Measurements from ENCODE around the gene ENTR1.

The ENTR1 gene

GRCh38 chr9:136391737-136392537 is 18.5 kb downstream of the ENTR1 start:
- no peak for DNase-seq
- TF ChIP-seq POLR2A (IDR thresholded peaks at IDR 0.05; ENCODE audit: low read length) (no peak), GATA1 (IDR thresholded peaks at IDR 0.05; ENCODE audit: low read depth, low read length) (no peak)

- no peak for TF ChIP-seq GATA1 (IDR thresholded peaks at IDR 0.05; ENCODE audit: low read depth, low read length)
- TF ChIP-seq POLR2A (IDR thresholded peaks at IDR 0.05; ENCODE audit: low read length): no peak
- peak in 1 of 2 experiments; percentile 19 for DNase-seq
Measured at GRCh38 chr9:136389396-136389795, 21.0 kb downstream of the ENTR1 start.

GRCh38 chr9:136387217-136387616 is 23.2 kb downstream of the ENTR1 start:
- TF ChIP-seq GATA1 (IDR thresholded peaks at IDR 0.05; ENCODE audit: low read depth, low read length) (no peak), POLR2A (IDR thresholded peaks at IDR 0.05; ENCODE audit: low read length) (no peak)
- no peak for DNase-seq

DNA sequence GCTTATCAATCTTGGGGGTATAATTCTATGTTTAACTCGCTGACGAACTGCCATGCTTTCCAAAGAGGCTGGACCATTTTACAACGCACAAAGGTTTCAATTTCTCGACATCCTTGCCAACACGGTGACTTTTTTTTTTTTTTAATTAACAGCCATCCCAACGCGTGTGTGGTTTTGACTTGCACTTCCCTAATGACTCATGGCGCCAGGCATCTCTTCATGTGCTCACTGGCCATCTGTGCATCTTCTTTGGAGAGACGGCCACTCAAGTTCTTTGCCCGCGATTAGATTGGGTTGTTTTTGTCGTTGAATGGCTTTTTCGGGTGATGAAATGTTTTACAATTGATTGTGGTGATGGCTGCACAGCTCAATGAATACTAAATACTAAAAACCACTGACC is 24.4 kb downstream of the ENTR1 start:
- no peak for DNase-seq

DNA sequence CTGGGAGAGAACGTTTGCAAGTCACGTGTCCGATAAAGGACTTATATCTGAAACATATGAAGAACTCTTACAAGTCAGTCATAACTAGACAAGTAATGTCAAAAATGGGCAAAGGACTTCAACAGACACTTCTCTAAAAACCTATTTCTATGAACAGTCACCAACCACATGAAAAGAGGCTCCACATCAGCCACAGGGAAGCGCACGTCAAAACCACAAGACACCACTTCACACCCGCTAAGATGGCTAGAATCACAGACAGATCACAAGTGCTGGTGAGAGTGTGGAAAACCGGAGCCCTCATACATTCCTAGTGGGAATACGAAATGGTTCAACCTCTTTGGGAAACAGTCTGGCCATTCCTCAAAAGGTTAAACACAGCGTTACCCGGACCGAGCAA is 25.4 kb downstream of the ENTR1 start:
- TF ChIP-seq GATA1 (IDR thresholded peaks at IDR 0.05; ENCODE audit: low read depth, low read length) (no peak), POLR2A (IDR thresholded peaks at IDR 0.05; ENCODE audit: low read length) (no peak)
- DNase-seq: no peak

More for the DNA sequence above, 24.4 kb downstream of the ENTR1 start:
- no peak for TF ChIP-seq POLR2A (IDR thresholded peaks at IDR 0.05; ENCODE audit: low read length)
- no peak for TF ChIP-seq GATA1 (IDR thresholded peaks at IDR 0.05; ENCODE audit: low read depth, low read length)

- no peak for DNase-seq
- TF ChIP-seq POLR2A (IDR thresholded peaks at IDR 0.05; ENCODE audit: low read length): no peak
- TF ChIP-seq GATA1 (IDR thresholded peaks at IDR 0.05; ENCODE audit: low read depth, low read length): no peak
Measured at GRCh38 chr9:136383436-136383835, 27.0 kb downstream of the ENTR1 start.

GRCh38 chr9:136381966-136382513 is 28.4 kb downstream of the ENTR1 start:
- TF ChIP-seq GATA1 (IDR thresholded peaks at IDR 0.05; ENCODE audit: low read depth, low read length): no peak
- TF ChIP-seq POLR2A (IDR thresholded peaks at IDR 0.05; ENCODE audit: low read length): no peak
- no peak for DNase-seq

DNA sequence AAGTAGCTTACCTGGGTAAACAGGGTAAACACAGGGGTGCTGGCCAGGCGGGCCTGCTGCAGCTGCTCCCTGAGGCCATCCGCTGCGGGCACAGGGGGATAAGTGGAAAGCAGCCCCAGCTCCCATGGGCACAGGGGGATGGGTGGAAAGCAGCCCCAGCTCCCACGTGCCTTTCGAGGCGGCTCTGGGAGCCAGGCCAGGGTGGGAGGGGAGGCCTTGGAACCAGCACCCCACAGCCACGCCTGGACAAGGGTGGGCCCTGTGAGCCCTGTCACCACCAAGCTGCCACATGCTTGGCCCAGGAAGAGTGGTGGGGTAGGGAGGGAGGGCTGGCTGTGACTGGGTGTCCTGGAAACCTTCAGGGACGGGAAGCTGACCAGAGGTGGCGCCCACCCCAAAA is 29.1 kb downstream of the ENTR1 start:
- no peak for DNase-seq
- no peak for TF ChIP-seq POLR2A (IDR thresholded peaks at IDR 0.05; ENCODE audit: low read length)
- TF ChIP-seq GATA1 (IDR thresholded peaks at IDR 0.05; ENCODE audit: low read depth, low read length): no peak

DNA sequence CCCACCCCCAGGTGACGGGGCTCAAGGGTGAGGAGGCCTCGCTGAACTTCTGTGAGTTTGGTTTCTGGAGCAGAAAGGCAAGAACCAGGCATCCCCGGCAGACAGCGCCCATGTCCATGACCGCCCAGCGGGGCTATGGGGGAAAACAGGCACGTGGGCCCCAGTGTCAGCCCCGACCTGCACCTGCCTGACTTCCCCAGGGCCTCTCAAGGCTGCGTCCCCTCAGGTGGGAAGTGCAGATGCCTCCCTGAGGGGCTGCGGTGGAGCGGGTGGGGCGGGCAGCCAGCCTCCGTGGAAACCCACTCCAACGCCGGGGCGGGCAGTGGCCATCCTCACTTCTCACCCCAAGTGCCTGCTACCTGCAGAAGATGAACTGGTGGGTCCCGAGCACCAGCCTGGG is 30.0 kb downstream of the ENTR1 start:
- DNase-seq: no peak
- TF ChIP-seq GATA1 (IDR thresholded peaks at IDR 0.05; ENCODE audit: low read depth, low read length) (no peak), POLR2A (IDR thresholded peaks at IDR 0.05; ENCODE audit: low read length) (no peak)

DNA sequence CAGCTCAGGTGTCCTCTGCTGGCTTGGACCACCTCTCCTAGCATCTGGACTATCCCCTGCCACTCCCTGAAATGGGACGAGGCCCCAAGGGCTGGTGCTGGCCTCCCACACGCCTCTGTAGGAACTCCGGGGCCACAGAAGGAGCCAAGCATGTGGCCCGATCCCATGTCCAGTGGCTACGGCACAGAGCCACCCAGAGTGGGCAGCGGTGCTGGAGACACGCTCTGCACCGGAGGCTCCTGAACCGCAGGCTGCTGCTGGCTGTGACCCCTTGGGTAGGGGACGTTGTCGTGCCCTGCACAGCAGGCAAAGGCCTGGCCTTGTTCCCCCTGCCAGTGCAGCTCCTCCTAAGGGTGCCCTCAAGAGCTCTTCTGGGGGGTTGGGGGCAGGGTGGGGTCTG is 30.5 kb downstream of the ENTR1 start:
- TF ChIP-seq GATA1 (IDR thresholded peaks at IDR 0.05; ENCODE audit: low read depth, low read length) (no peak), POLR2A (IDR thresholded peaks at IDR 0.05; ENCODE audit: low read length) (no peak)
- DNase-seq: no peak

- no peak for TF ChIP-seq GATA1 (IDR thresholded peaks at IDR 0.05; ENCODE audit: low read depth, low read length)
- TF ChIP-seq POLR2A (IDR thresholded peaks at IDR 0.05; ENCODE audit: low read length): no peak
- no peak for DNase-seq
Measured at GRCh38 chr9:136379401-136379800, 31.0 kb downstream of the ENTR1 start.

GRCh38 chr9:136379003-136379287 is 31.5 kb downstream of the ENTR1 start:
- no peak for DNase-seq
- no peak for TF ChIP-seq GATA1 (IDR thresholded peaks at IDR 0.05; ENCODE audit: low read depth, low read length)

DNA sequence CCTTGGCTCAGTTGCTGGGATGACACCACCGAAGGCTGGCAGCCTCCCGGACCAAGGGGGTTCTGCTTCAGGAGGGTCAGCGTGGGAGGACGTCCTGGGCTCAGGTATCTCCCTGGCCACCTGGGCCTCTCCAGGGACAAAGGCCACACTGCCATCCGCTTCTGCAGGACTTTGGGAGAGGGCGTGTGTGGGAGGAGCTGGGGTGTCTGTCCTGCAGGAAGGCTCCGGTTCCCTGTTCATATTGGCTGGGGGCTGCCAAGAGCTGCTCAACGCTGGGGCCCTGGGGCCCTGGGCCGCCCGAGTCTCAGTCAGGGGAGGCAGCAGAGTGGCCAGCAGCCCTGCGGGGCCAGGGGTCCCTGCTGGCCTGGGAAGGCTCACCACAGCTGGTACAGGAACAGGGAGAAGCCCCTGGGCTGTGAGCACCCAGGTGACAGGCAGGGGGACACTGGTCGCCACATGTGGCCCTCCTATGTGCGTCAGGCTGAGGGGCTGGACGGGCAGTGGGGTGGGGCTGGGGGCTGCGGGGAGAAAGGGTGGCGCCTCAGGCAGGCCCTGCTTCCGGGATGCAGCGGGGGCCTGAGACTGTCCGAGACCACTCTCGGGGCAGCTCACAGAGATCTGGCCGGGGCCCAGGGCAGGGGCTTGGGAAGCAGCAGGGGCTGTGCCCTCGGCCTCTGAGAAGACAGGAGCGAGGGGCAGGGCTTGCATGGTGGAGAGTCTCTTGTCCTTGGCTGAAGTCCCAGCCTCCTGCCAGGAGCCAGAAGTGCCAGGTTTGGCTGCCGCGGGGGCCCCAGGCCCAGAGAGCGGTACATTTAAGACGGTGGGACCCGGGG is 32.0 kb downstream of the ENTR1 start:
- no peak for DNase-seq
- no peak for TF ChIP-seq GATA1 (IDR thresholded peaks at IDR 0.05; ENCODE audit: low read depth, low read length)
- no peak for TF ChIP-seq POLR2A (IDR thresholded peaks at IDR 0.05; ENCODE audit: low read length)

DNA sequence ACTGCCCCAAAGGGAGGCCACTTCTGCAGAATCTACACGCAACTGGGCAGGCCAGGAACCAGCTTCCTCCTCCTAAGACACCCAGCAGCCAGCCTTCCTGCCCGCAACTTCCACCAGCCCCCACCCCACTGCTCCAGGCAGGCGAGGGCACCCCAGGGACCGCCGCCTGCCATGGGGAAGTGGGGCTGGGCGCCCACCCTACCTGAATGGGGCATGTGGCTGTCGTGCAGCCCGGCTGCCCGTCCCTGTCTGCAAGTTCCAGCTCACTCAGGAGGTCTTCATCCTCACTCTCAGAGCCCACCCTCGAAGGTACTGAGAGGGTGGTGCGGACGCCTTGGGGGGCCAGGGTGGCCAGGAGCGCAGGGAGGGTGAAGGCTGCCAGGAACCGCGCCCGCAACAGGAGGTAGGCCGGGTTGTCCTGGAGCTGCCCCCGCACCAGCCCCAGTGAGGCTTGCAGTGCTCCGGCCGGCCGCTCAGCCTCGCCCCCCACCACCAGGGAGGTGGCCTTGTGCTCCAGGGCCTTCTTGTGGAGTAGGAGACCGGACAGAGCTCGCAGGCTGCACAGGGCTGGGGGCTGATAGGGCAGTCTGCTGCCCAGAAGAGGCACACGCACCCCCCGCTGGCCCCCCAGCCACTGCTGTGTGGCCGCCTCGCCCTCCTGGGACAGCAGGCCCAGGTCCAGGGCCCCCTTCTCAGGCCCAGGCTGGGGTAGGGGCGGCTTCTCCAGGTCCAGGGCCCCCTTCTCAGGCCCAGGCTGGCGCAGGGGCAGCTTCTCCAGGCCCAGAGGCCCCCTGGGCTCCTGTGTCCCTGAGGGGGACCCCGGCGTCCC is 32.9 kb downstream of the ENTR1 start:
- no peak for DNase-seq
- no peak for TF ChIP-seq GATA1 (IDR thresholded peaks at IDR 0.05; ENCODE audit: low read depth, low read length)
- TF ChIP-seq POLR2A (IDR thresholded peaks at IDR 0.05; ENCODE audit: low read length): no peak
